Measurements from ENCODE around the gene GUCY1B1.

GRCh38 chr4:155807021-155807420 lies 48.2 kb downstream of the GUCY1B1 start:
- TF ChIP-seq CTCF (IDR thresholded peaks at IDR 0.05; ENCODE audit: poor library complexity, severe bottlenecking) (no peak), RAD21 (conservative IDR thresholded peaks at IDR 0.05) (no peak), POLR2AphosphoS5 (IDR thresholded peaks at IDR 0.05) (no peak)
